Thyroid gland (tissue), 4 donors: ENCODE data around the gene KCNB1.

Source experiments
- POLR2A ChIP-seq, 2 donors: fragments of 450-650 bp; IDR thresholded peaks; one replicate each; pipeline ENCODE4 v1.6.1; 2017; ENCODE audit warnings: antibody characterized with exemption in 2 of 2, mild to moderate bottlenecking in 2 of 2, moderate library complexity in 1 of 2
- TF ChIP-seq, protein P1 (sequence below), 6 experiments: fragments of 200-600 bp in 3 of 6; fragments of 450-650 bp in 3 of 6; sonication (generic) in 3 of 6; IDR thresholded peaks; one replicate each; pipeline ENCODE4 v1.5.1; 2016 to 2019; ENCODE audit warnings: antibody characterized with exemption in 6 of 6, mild to moderate bottlenecking in 2 of 6, inconsistent platforms in 1 of 6, moderate library complexity in 1 of 6

DNA sequence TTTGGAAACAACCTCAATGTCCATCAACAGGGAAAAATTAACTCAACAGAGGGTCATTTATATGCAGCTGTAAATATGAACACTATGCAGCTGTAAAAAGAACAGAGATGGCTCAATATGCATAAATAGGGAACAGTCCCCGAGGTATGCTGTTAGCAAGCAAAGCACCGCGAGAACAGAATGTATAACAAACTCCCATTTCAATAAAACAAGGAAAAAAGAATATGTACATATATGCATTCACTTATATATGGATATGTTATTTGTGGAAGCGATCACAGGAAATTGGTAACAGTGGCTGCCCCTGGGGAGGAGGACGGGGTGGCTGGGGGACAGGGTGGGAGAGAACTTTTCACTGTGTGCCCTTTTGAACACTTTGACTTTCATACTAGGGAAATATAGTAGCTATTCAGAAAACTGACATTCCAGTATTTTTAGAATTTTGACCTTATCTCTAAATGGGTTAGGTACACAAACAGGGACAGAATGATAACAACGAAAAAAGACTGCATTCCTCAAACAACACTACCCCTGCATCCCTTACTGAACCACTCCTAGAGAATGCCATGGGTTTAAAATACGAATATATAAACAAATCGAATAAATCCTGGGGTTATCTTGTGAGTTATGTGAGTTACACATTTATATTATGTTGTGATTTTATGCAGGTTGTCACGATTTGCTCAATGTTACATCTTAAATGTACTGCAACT is 64.5 kb downstream of the KCNB1 start:
- TF ChIP-seq, protein P1, sequence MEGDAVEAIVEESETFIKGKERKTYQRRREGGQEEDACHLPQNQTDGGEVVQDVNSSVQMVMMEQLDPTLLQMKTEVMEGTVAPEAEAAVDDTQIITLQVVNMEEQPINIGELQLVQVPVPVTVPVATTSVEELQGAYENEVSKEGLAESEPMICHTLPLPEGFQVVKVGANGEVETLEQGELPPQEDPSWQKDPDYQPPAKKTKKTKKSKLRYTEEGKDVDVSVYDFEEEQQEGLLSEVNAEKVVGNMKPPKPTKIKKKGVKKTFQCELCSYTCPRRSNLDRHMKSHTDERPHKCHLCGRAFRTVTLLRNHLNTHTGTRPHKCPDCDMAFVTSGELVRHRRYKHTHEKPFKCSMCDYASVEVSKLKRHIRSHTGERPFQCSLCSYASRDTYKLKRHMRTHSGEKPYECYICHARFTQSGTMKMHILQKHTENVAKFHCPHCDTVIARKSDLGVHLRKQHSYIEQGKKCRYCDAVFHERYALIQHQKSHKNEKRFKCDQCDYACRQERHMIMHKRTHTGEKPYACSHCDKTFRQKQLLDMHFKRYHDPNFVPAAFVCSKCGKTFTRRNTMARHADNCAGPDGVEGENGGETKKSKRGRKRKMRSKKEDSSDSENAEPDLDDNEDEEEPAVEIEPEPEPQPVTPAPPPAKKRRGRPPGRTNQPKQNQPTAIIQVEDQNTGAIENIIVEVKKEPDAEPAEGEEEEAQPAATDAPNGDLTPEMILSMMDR (IDR thresholded peaks at IDR 0.05) = no peak
- no peak for TF ChIP-seq POLR2A (IDR thresholded peaks at IDR 0.05)
